Measurements from ENCODE around the gene TCEA2. TPM values are rescaled to one million over a fixed set of nuclear protein-coding genes. Genes with fewer than 3 reads are reported as not detected.

The TCEA2 gene
- total and polyA plus RNA-seq, 2 of the 13 experiments (the other 11 are each of a cell fraction or from before 2014, with no cell fraction given) = 28.1 to 33.7 TPM

DNA sequence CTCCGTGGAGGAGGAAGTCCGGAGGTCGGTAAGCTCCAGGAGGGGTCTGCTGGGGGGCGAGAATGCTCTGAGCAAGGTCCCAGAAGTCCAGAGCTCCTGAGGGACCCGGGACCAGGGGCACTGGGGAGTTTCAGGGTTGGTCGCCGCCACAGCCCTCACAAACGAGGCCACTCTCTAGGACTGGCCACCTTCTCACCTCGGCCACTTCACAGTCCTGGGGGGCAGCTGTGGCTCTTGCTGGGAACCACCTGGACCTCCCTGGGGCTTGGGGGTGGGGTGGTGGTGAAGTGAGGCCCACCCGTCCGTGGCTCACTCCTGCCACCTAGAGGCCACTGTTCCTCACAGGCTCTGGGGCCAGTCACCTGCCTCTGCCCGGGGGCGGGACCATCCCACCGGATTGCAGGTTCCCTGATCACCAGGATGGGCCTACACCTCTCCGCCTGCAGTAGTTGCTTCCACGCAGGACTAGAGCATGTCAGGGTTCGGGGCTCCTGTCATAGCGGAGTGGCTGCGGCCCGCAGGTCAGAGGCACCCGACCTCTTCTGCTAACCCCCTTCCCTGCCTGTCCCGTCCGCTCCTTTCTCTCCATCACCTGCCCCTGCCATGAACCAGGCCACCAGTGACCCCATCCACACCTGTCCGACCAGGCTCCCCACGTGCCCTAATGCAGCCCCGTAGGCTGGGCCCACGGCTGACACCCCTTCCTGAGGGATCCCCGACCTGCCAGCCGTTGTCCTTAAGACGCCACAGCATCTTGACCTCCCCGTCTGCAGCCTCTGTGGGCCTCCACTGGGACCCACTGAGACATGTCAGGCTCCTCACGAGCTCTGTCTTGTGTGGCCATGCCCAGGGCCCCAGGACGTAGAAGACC lies 5.1 kb upstream of the TCEA2 start (continued):
- TF ChIP-seq, protein P1, sequence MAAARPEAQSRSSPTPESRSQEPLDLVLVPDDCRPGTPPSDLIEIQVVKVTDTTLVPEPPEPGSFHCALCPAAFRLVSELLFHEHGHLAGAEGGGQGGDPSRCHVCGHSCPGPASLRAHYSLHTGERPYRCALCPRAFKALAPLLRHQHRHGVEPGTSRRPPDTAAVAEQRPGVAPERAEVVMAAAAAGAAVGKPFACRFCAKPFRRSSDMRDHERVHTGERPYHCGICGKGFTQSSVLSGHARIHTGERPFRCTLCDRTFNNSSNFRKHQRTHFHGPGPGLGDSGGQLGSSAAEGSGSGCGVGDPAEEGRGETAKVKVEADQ (CRISPR knock-in tag; IDR thresholded peaks at IDR 0.05; ENCODE audit: borderline replicate concordance) = no peak
- TF ChIP-seq RFX3 (CRISPR knock-in tag; IDR thresholded peaks at IDR 0.05) = no peak
- TF ChIP-seq ATF4 (CRISPR knock-in tag; IDR thresholded peaks at IDR 0.05) = no peak
- TF ChIP-seq, protein P2, sequence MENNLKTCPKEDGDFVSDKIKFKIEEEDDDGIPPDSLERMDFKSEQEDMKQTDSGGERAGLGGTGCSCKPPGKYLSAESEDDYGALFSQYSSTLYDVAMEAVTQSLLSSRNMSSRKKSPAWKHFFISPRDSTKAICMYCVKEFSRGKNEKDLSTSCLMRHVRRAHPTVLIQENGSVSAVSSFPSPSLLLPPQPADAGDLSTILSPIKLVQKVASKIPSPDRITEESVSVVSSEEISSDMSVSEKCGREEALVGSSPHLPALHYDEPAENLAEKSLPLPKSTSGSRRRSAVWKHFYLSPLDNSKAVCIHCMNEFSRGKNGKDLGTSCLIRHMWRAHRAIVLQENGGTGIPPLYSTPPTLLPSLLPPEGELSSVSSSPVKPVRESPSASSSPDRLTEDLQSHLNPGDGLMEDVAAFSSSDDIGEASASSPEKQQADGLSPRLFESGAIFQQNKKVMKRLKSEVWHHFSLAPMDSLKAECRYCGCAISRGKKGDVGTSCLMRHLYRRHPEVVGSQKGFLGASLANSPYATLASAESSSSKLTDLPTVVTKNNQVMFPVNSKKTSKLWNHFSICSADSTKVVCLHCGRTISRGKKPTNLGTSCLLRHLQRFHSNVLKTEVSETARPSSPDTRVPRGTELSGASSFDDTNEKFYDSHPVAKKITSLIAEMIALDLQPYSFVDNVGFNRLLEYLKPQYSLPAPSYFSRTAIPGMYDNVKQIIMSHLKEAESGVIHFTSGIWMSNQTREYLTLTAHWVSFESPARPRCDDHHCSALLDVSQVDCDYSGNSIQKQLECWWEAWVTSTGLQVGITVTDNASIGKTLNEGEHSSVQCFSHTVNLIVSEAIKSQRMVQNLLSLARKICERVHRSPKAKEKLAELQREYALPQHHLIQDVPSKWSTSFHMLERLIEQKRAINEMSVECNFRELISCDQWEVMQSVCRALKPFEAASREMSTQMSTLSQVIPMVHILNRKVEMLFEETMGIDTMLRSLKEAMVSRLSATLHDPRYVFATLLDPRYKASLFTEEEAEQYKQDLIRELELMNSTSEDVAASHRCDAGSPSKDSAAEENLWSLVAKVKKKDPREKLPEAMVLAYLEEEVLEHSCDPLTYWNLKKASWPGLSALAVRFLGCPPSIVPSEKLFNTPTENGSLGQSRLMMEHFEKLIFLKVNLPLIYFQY (CRISPR knock-in tag; IDR thresholded peaks at IDR 0.05; ENCODE audit: borderline replicate concordance) = no peak; the same call in 1 of the 2 replicates
- peak; percentile 91 for TF ChIP-seq XRCC5 (optimal IDR thresholded peaks at IDR 0.05; ENCODE audit: low read length)
- TF ChIP-seq, protein P3, sequence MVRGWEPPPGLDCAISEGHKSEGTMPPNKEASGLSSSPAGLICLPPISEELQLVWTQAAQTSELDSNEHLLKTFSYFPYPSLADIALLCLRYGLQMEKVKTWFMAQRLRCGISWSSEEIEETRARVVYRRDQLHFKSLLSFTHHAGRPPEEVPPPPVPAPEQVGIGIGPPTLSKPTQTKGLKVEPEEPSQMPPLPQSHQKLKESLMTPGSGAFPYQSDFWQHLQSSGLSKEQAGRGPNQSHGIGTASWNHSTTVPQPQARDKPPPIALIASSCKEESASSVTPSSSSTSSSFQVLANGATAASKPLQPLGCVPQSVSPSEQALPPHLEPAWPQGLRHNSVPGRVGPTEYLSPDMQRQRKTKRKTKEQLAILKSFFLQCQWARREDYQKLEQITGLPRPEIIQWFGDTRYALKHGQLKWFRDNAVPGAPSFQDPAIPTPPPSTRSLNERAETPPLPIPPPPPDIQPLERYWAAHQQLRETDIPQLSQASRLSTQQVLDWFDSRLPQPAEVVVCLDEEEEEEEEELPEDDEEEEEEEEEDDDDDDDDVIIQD (CRISPR knock-in tag; IDR thresholded peaks at IDR 0.05; ENCODE audit: low read depth) = peak; percentile 46; the same call in 1 of the 2 replicates
- peak; percentile 22; the same call in 1 of the 2 replicates for TF ChIP-seq KLF9 (CRISPR knock-in tag; IDR thresholded peaks at IDR 0.05; ENCODE audit: low read depth)
- peak; percentile 24; the same call in 1 of the 2 replicates for TF ChIP-seq ZNF780A (CRISPR knock-in tag; IDR thresholded peaks at IDR 0.05)
- TF ChIP-seq TRAFD1 (CRISPR knock-in tag; IDR thresholded peaks at IDR 0.05; ENCODE audit: borderline replicate concordance) = 0 out of 2 replicates have a peak, but pooled peaks have one; percentile 38
- TF ChIP-seq, protein P4, sequence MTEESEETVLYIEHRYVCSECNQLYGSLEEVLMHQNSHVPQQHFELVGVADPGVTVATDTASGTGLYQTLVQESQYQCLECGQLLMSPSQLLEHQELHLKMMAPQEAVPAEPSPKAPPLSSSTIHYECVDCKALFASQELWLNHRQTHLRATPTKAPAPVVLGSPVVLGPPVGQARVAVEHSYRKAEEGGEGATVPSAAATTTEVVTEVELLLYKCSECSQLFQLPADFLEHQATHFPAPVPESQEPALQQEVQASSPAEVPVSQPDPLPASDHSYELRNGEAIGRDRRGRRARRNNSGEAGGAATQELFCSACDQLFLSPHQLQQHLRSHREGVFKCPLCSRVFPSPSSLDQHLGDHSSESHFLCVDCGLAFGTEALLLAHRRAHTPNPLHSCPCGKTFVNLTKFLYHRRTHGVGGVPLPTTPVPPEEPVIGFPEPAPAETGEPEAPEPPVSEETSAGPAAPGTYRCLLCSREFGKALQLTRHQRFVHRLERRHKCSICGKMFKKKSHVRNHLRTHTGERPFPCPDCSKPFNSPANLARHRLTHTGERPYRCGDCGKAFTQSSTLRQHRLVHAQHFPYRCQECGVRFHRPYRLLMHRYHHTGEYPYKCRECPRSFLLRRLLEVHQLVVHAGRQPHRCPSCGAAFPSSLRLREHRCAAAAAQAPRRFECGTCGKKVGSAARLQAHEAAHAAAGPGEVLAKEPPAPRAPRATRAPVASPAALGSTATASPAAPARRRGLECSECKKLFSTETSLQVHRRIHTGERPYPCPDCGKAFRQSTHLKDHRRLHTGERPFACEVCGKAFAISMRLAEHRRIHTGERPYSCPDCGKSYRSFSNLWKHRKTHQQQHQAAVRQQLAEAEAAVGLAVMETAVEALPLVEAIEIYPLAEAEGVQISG (CRISPR knock-in tag; IDR thresholded peaks at IDR 0.05) = peak; percentile 80
- no peak; the same call in 1 of the 2 replicates for TF ChIP-seq SIN3A (IDR thresholded peaks at IDR 0.05; ENCODE audit: borderline replicate concordance, low read depth, low read length)
- no peak for TF ChIP-seq SNAPC2 (CRISPR knock-in tag; IDR thresholded peaks at IDR 0.05)
- no peak; the same call in 1 of the 2 replicates for TF ChIP-seq RARA (CRISPR knock-in tag; IDR thresholded peaks at IDR 0.05)
- no peak for TF ChIP-seq NPAS2 (CRISPR knock-in tag; IDR thresholded peaks at IDR 0.05; ENCODE audit: borderline replicate concordance)
- TF ChIP-seq MED8 (CRISPR knock-in tag; IDR thresholded peaks at IDR 0.05; ENCODE audit: insufficient replicate concordance) = no peak
